ENCODE measurements around the gene XRN1. TPM values are rescaled to one million over a fixed set of nuclear protein-coding genes. Genes with fewer than 3 reads are reported as not detected.
"Not testable (repeated sequence)": the region's sequence is repeated elsewhere in the genome, so short reads cannot be mapped to it uniquely, and the experiment has no call there.

XRN1 gene
- total and polyA plus RNA-seq, 10 donors: 5.3 to 87.5 (median 76.9) TPM

DNA sequence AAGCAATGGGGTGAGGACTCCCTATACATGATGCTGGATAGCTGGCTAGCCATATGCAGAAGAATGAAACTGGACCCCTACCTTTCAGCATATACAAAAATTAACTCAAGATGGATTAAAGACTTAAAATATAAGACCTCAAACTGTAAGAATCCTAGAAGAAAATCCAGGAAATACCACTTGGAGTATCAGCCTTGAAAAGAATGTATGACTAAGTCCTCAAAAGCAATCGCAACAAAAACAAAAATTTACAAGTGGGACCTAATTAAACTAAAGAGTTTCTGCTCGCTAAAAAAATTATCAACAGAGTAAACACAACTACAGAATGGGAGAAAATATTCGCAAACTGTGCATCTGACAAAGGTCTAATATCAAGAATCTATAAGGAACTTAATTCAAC is 94.3 kb downstream of the XRN1 start:
- DNase-seq: no peak
- Histone ChIP-seq H3K27ac (no peak overlapping the region), H3K27me3 (replicated peaks in 1 of 7) (no peaks in the 10 kb centered on the region), H3K36me3 (peaks cover 5 to 100% (median 91%) of the 10 kb centered on the region in 6 donors), H3K4me1 (no peaks in the 10 kb centered on the region), H3K4me3 (no peak overlapping the region), H3K9me3 (no peaks in the 10 kb centered on the region)
- TF ChIP-seq POLR2AphosphoS5 (IDR thresholded peaks at IDR 0.05) (no peak), POLR2A (IDR thresholded peaks at IDR 0.05) (no peak)
- TF ChIP-seq, protein P1, sequence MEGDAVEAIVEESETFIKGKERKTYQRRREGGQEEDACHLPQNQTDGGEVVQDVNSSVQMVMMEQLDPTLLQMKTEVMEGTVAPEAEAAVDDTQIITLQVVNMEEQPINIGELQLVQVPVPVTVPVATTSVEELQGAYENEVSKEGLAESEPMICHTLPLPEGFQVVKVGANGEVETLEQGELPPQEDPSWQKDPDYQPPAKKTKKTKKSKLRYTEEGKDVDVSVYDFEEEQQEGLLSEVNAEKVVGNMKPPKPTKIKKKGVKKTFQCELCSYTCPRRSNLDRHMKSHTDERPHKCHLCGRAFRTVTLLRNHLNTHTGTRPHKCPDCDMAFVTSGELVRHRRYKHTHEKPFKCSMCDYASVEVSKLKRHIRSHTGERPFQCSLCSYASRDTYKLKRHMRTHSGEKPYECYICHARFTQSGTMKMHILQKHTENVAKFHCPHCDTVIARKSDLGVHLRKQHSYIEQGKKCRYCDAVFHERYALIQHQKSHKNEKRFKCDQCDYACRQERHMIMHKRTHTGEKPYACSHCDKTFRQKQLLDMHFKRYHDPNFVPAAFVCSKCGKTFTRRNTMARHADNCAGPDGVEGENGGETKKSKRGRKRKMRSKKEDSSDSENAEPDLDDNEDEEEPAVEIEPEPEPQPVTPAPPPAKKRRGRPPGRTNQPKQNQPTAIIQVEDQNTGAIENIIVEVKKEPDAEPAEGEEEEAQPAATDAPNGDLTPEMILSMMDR (IDR thresholded peaks at IDR 0.05 in 8 of 11, conservative IDR thresholded peaks at IDR 0.05 in 3 of 11): no peak
- intact Hi-C loops (cut with DNase I; ENCODE audit: low total_unique reads): no loop called here
- 93 to 100% (median 97%) methylated on average over 3 of the region's 3 CpGs for WGBS, 5 donors

DNA sequence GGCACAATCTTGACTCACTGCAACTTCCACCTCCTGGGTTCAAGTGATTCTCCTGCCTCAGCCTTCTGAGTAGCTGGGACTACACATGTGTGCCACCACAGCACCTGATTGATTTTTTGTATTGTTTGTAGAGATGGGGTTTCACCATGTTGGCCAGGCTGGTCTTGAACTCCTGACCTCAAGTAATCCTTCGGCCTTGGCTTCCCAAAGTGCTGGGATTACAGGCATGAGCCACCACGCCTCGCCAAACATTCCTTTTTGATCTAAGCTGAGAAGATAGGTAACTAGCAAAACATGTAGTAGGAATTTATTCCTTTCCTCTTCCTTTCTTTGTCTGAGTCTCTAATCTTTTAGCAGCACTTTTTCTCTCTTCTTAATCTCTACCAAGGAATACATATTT is 95.1 kb downstream of the XRN1 start:
- 94 to 100% (median 98%) methylated on average over 3 of the region's 3 CpGs for WGBS, 5 donors
- intact Hi-C loops (cut with DNase I; ENCODE audit: low total_unique reads); H3K9me3 ChIP-seq; H3K4me1 ChIP-seq; H3K27ac ChIP-seq; DNase-seq; H3K27me3 ChIP-seq (replicated peaks in 1 of 7); H3K4me3 ChIP-seq: not testable (repeated sequence)
- H3K36me3 ChIP-seq: peaks cover 5 to 100% (median 88%) of the 10 kb centered on the region in 6 donors

DNA sequence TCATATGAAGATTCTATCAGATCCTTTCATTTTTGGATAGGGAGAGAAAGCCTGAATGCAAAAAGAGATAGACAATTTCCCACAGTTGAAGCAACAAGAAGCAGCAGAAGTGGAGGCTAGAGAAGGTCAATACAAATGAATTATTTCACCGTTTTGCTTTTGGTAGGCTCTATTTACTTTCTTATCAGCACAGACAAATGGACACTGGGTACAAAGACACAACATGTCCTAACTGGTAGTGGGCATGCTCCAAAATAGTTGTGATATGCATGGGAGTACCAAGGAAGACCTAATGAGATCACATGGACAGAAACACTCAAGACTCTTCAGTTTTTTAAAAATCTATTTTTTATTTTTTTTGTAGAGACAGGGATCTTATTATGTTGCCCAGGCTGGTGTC is 99.4 kb downstream of the XRN1 start:
- intact Hi-C loops (cut with DNase I; ENCODE audit: low total_unique reads): no loop called here
- WGBS, 5 donors: 85 to 93% (median 90%) methylated on average over 1 of the region's 1 CpG
- Histone ChIP-seq H3K9me3 (no peaks in the 10 kb centered on the region), H3K4me1 (no peaks in the 10 kb centered on the region), H3K4me3 (no peak overlapping the region), H3K27me3 (replicated peaks in 1 of 7) (no peaks in the 10 kb centered on the region), H3K27ac (no peak overlapping the region), H3K36me3 (peaks cover 0 to 100% (median 79%) of the 10 kb centered on the region in 6 donors)
- TF ChIP-seq, protein P1 (IDR thresholded peaks at IDR 0.05 in 8 of 11, conservative IDR thresholded peaks at IDR 0.05 in 3 of 11): no peak
- no peak for TF ChIP-seq POLR2AphosphoS5 (IDR thresholded peaks at IDR 0.05)
- no peak for TF ChIP-seq POLR2A (IDR thresholded peaks at IDR 0.05)
- no peak for DNase-seq

DNA sequence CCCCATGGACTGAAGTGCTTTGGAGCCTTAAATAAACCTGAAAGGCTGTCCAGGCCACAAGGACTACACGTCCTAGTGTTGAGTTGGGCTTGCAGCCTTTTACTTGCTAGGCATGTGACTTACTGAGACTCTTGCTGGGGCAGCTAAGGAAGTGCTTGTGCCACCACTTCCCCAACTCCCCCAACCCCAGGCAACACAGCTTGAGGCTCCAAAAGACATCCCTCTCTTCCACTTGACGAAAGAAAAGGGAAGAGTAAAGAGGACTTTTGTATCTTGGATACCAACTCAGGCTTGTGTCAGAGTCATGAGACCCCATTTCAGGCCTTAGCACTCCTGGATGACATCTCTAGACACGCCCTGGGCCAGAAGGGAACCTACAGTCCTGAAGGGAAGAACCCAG is 109.8 kb downstream of the XRN1 start:
- Histone ChIP-seq H3K9me3 (peaks cover 0 to 31% (median 25%) of the 10 kb centered on the region in 8 donors), H3K36me3 (peaks cover 0 to 90% (median 54%) of the 10 kb centered on the region in 6 donors), H3K27me3 (replicated peaks in 1 of 7) (no peaks in the 10 kb centered on the region), H3K4me1 (peaks cover 0 to 7% (median 0%) of the 10 kb centered on the region in 6 donors), H3K27ac (peak overlapping the region in 2 of 8 donors; percentile 12 to 23), H3K4me3 (no peak overlapping the region)
- no peak for DNase-seq
- 55 to 70% (median 64%) methylated on average over 3 of the region's 3 CpGs for WGBS, 5 donors
- intact Hi-C loops (cut with DNase I; ENCODE audit: low total_unique reads): no loop called here
- TF ChIP-seq, protein P1 (IDR thresholded peaks at IDR 0.05 in 8 of 11, conservative IDR thresholded peaks at IDR 0.05 in 3 of 11): no peak
- TF ChIP-seq POLR2AphosphoS5 (IDR thresholded peaks at IDR 0.05): peak in 1 of 3 donors; percentile 16

DNA sequence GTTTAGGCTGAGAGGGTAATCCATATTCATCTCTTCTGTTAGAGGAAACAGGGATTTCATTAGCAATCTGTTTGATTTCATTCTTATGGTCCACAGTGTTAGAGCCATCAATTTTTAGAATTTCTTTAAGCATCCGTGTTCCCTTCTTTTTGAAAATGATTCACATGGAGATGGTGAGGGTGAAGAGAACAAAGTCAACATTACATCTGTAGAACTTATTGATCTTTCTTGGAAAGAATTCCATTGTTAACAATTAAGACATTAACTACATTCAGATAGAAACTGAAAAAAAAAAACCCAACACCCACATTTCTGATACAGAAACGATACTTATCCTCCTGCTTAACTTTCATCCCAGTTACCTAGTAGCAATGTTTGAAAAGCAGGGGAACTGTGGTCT is 115.4 kb downstream of the XRN1 start:
- peaks cover 2 to 92% (median 72%) of the 10 kb centered on the region in 6 donors for H3K36me3 ChIP-seq
- intact Hi-C loops (cut with DNase I; ENCODE audit: low total_unique reads): no loop called here

DNA sequence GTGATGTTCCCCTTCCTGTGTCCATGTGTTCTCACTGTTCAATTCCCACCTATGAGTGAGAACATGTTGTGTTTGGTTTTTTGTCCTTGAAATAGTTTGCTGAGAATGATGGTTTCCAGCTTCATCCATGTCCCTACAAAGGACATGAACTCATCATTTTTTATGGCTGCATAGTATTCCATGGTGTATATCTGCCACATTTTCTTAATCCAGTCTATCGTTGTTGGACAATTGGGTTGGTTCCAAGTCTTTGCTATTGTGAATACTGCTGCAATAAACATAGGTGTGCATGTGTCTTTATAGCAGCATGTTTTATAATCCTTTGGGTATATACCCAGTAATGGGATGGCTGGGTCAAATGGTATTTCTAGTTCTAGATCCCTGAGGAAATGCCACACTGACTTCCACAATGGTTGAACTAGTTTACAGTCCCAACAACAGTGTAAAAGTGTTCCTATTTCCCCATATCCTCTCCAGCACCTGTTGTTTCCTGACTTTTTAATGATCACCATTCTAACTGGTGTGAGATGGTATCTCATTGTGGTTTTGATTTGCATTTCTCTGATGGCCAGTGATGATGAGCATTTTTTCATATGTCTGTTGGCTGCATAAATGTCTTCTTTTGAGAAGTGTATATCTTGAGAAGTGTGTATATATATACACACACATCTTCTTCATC is 123.4 kb downstream of the XRN1 start:
- WGBS, 5 donors: 96 to 100% (median 97%) methylated on average over 1 of the region's 1 CpG
- H3K27me3 ChIP-seq (replicated peaks in 1 of 7); H3K27ac ChIP-seq; H3K4me3 ChIP-seq; intact Hi-C loops (cut with DNase I; ENCODE audit: low total_unique reads); H3K4me1 ChIP-seq; DNase-seq; H3K9me3 ChIP-seq: not testable (repeated sequence)
- peaks cover 0 to 68% (median 28%) of the 10 kb centered on the region in 6 donors for H3K36me3 ChIP-seq

More for the DNA sequence above, 115.4 kb downstream of the XRN1 start:
- Histone ChIP-seq H3K4me1 (no peaks in the 10 kb centered on the region), H3K27me3 (replicated peaks in 1 of 7) (no peaks in the 10 kb centered on the region), H3K27ac (no peak overlapping the region), H3K9me3 (no peaks in the 10 kb centered on the region), H3K4me3 (no peak overlapping the region)
- TF ChIP-seq POLR2AphosphoS5 (IDR thresholded peaks at IDR 0.05) (no peak), POLR2A (IDR thresholded peaks at IDR 0.05) (no peak)
- TF ChIP-seq, protein P1 (IDR thresholded peaks at IDR 0.05 in 8 of 11, conservative IDR thresholded peaks at IDR 0.05 in 3 of 11): no peak
- 91 to 98% (median 92%) methylated on average over 2 of the region's 2 CpGs for WGBS, 5 donors
- no peak for DNase-seq

Measured in spleen (tissue), 11 donors.